MM.1S (cell line): ENCODE data around the gene MUTYH.

Experiments used
- DNase-seq: peaks from one replicate; pipeline ENCODE4 v3.0.0-alpha.2; 2015
- H2AFZ ChIP-seq: fragments of 300-600 bp; sonication (generic); 2 replicates; pipeline ENCODE4 v1.6.0; 2016; ENCODE audit warnings: antibody characterized with exemption, low read length
- H3F3A ChIP-seq: fragments of 300-600 bp; sonication (generic); 2 replicates; pipeline ENCODE4 v1.6.1; 2016; ENCODE audit warnings: mild to moderate bottlenecking, antibody characterized with exemption, low read length, moderate library complexity, mixed read lengths; ENCODE audit not compliant: insufficient read depth
- H3K27ac ChIP-seq: fragments of 300-600 bp; sonication (generic); 2 replicates; pipeline ENCODE4 v1.5.1; 2016; ENCODE audit warnings: mild to moderate bottlenecking, low read length
- H3K27me3 ChIP-seq: fragments of 300-600 bp; sonication (generic); replicated peaks from 2 replicates; pipeline ENCODE4 v1.6.0; 2016; ENCODE audit warnings: low read length; ENCODE audit not compliant: insufficient read depth
- H3K36me3 ChIP-seq: fragments of 300-600 bp; sonication (generic); replicated peaks from 2 replicates; pipeline ENCODE4 v1.6.1; 2016; ENCODE audit warnings: mild to moderate bottlenecking, low read length, mixed read lengths; ENCODE audit not compliant: insufficient read depth
- H3K4me1 ChIP-seq: fragments of 300-600 bp; sonication (generic); 2 replicates; pipeline ENCODE4 v1.6.1; 2016; ENCODE audit warnings: low read length, mixed read lengths
- H3K4me2 ChIP-seq: fragments of 300-600 bp; sonication (generic); 2 replicates; pipeline ENCODE4 v1.6.0; 2016; ENCODE audit warnings: low read depth, low read length
- H3K4me3 ChIP-seq: fragments of 300-600 bp; sonication (generic); 2 replicates; pipeline ENCODE4 v1.5.1; 2016; ENCODE audit warnings: low read length, mixed read lengths
- H3K79me2 ChIP-seq: fragments of 300-600 bp; sonication (generic); 2 replicates; pipeline ENCODE4 v1.6.1; 2016; ENCODE audit warnings: mixed run types, low read length, mixed read lengths
- H3K9ac ChIP-seq: fragments of 300-600 bp; sonication (generic); 2 replicates; pipeline ENCODE4 v1.6.1; 2016; ENCODE audit warnings: low read length, mixed read lengths
- H3K9me2 ChIP-seq: fragments of 300-600 bp; sonication (generic); replicated peaks from 2 replicates; pipeline ENCODE4 v1.6.1; 2016; ENCODE audit warnings: mild to moderate bottlenecking, low read length, mixed read lengths; ENCODE audit not compliant: insufficient read depth
- H3K9me3 ChIP-seq: fragments of 300-600 bp; sonication (generic); replicated peaks from 2 replicates; pipeline ENCODE4 v1.6.1; 2016; ENCODE audit warnings: mild to moderate bottlenecking, low read length, mixed read lengths; ENCODE audit not compliant: insufficient read depth
- H4K20me1 ChIP-seq: fragments of 300-600 bp; sonication (generic); 2 replicates; pipeline ENCODE4 v1.6.1; 2016; ENCODE audit warnings: mild to moderate bottlenecking, low read length, moderate library complexity, mixed read lengths; ENCODE audit not compliant: insufficient read depth
- EZH2 ChIP-seq: fragments of 300-600 bp; sonication (generic); optimal IDR thresholded peaks from 2 replicates; pipeline ENCODE3; 2017; ENCODE audit warnings: low read depth, mild to moderate bottlenecking, antibody characterized with exemption, low read length, mixed read lengths
- EZH2phosphoT487 ChIP-seq: fragments of 300-600 bp; sonication (generic); IDR thresholded peaks from 2 replicates; pipeline ENCODE4 v1.6.1; 2018; ENCODE audit warnings: antibody characterized with exemption, low read length
- TF ChIP-seq, protein P1 (sequence below): fragments of 300-600 bp; sonication (generic); IDR thresholded peaks from 2 replicates; pipeline ENCODE4 v1.5.1; 2016; ENCODE audit warnings: antibody characterized with exemption, low read length, mixed read lengths

Gene MUTYH

DNA sequence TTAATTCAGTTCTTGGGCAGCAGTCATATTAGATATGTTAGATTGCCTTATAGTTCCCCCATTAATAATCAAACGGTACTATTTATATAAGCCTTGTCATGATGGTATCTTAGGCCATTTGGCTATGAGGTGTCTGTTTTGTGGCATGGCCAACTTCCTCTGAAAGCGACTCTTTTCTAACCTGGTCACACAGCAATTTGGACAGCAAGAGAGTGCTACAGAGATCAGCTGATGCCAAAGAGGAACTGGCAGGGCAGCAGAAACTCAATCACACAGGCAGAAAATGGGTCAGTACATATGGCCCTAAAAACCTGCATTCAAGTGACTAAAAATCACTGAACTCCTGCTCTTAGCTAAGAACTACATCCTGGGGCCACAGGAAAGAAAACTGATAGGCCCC lies 13.4 kb upstream of the MUTYH start:
- Histone ChIP-seq H3K9me3 (no peaks in the 10 kb centered on the region), H3K4me3 (no peak overlapping the region), H2AFZ (no peak overlapping the region), H3K4me2 (no peak overlapping the region), H4K20me1 (no peaks in the 10 kb centered on the region), H3K27me3 (no peaks in the 10 kb centered on the region), H3K9ac (no peak overlapping the region), H3K79me2 (no peaks in the 10 kb centered on the region), H3K27ac (no peak overlapping the region), H3F3A (peaks cover 15% of the 10 kb centered on the region), H3K9me2 (no peaks in the 10 kb centered on the region), H3K4me1 (peaks cover 19% of the 10 kb centered on the region), H3K36me3 (no peaks in the 10 kb centered on the region)
- no peak for TF ChIP-seq EZH2phosphoT487
- TF ChIP-seq EZH2 = no peak
- TF ChIP-seq, protein P1, sequence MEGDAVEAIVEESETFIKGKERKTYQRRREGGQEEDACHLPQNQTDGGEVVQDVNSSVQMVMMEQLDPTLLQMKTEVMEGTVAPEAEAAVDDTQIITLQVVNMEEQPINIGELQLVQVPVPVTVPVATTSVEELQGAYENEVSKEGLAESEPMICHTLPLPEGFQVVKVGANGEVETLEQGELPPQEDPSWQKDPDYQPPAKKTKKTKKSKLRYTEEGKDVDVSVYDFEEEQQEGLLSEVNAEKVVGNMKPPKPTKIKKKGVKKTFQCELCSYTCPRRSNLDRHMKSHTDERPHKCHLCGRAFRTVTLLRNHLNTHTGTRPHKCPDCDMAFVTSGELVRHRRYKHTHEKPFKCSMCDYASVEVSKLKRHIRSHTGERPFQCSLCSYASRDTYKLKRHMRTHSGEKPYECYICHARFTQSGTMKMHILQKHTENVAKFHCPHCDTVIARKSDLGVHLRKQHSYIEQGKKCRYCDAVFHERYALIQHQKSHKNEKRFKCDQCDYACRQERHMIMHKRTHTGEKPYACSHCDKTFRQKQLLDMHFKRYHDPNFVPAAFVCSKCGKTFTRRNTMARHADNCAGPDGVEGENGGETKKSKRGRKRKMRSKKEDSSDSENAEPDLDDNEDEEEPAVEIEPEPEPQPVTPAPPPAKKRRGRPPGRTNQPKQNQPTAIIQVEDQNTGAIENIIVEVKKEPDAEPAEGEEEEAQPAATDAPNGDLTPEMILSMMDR = no peak
- DNase-seq = no peak

DNA sequence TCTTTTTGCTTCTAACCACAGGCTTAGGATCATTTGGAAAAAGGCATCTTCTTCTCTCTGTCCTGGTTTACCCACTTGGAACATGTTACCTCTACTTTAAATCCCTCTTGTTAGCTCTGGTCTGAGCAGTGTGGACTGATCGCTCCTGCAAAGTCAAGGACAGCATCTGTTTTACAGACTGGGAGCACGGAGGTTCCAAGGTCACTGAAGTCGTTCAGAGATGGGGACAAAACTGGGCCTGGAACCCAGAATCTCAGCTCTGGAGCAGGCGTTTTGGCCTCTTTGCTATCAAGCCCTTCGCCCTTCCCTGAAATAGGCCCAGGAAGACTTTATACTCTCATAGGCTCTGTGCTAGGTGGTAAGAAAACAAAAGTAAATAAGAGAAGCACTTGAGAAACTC lies 11.3 kb upstream of the MUTYH start:
- Histone ChIP-seq H3K9ac (no peak overlapping the region), H3K4me2 (no peak overlapping the region), H3K36me3 (no peaks in the 10 kb centered on the region), H3F3A (peaks cover 26% of the 10 kb centered on the region), H3K4me3 (no peak overlapping the region), H3K27me3 (no peaks in the 10 kb centered on the region), H3K9me3 (no peaks in the 10 kb centered on the region), H3K79me2 (no peaks in the 10 kb centered on the region), H2AFZ (no peak overlapping the region), H4K20me1 (no peaks in the 10 kb centered on the region), H3K4me1 (peaks cover 35% of the 10 kb centered on the region), H3K9me2 (no peaks in the 10 kb centered on the region), H3K27ac (no peak overlapping the region)
- no peak for TF ChIP-seq EZH2phosphoT487
- TF ChIP-seq, protein P1 = no peak
- no peak for TF ChIP-seq EZH2
- DNase-seq = no peak

DNA sequence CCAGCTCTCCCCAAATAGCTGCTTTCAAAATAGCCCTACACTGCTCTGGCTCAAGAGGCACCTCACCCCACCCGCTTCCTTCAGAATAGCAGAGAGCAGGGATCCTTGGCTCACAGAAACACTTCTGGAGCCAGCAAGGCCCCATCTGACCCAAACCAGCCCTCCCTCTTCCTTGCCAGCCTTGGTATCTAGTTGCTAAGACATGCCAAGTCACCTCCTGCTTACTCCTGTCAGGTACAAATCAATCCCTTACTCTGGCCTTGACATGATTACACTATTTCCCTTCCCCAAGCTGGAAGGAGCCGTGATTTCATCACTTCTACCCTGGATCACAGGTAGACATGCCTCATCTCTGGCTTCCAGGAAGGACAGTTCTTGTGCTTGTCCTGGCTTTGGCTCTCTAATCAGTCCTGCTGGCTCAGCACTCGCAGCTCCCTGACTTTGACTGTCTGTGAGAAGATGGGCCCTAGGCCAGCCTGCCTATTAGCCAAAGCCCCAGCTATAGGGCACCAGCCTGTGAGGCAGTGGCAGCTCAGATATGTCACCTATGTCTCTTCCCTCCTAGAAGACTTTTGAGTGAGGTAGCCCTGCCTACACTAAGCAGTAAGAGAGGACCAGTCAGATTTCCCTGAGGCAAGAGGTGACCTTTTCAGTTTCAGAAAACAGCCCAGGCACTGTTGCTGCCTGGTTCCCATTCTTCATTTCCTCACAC lies 8.9 kb upstream of the MUTYH start:
- TF ChIP-seq, protein P1 = no peak
- TF ChIP-seq EZH2phosphoT487 (no peak), EZH2 (no peak)
- peak; percentile 54 for DNase-seq

More for the DNA sequence above, 8.9 kb upstream of the MUTYH start:
- peak overlapping the region; percentile 21; the same call in 1 of the 2 replicates for H2AFZ ChIP-seq
- H3K36me3 ChIP-seq = no peaks in the 10 kb centered on the region
- no peaks in the 10 kb centered on the region for H3K9me2 ChIP-seq
- no peak overlapping the region for H3K4me3 ChIP-seq
- peak overlapping the region; percentile 39 for H3K4me2 ChIP-seq
- peak overlapping the region; percentile 13; the same call in 1 of the 2 replicates for H3K9ac ChIP-seq
- no peaks in the 10 kb centered on the region for H3K79me2 ChIP-seq
- no peaks in the 10 kb centered on the region for H3K27me3 ChIP-seq
- peaks cover 21% of the 10 kb centered on the region for H3F3A ChIP-seq
- H3K27ac ChIP-seq = peak overlapping the region; percentile 67; the same call in 1 of the 2 replicates
- peaks cover 35% of the 10 kb centered on the region for H3K4me1 ChIP-seq
- H3K9me3 ChIP-seq = no peaks in the 10 kb centered on the region
- no peaks in the 10 kb centered on the region for H4K20me1 ChIP-seq
